Naive thymus-derived CD4-positive, alpha-beta T cell (primary cell): ENCODE results near the gene CAMK2A. TPM values are rescaled to one million over a fixed set of nuclear protein-coding genes. Genes with fewer than 3 reads are reported as not detected.
A peak's percentile ranks its signal among the peaks of the same experiment; 100 is the strongest.

ENCODE experiments used
- ATAC-seq: fragments of 150-1000 bp; cut with Tn5 transposase; 2 replicates; pipeline ENCODE4 v1.10.0; 2021; ENCODE audit warnings: mild to moderate bottlenecking, moderate library complexity
- CTCF ChIA-PET: fragments of 350-600 bp; sonication (Branson Sonifier 250); formaldehyde crosslinking; loops from one replicate; lab custom pipeline; 2021; ENCODE audit warnings: antibody characterized with exemption; lab: Charles Lee
- POLR2A ChIA-PET: fragments of 350-600 bp; sonication (Branson Sonifier 250); formaldehyde crosslinking; loops from one replicate; lab custom pipeline; 2021; ENCODE audit warnings: antibody characterized with exemption, inconsistent platforms; lab: Charles Lee
- DNase-seq, 9 donors: peaks; one replicate each; pipeline versions ENCODE4 v3.0.0 to v3.0.0-alpha.2; 2020 to 2022; ENCODE audit warnings: mixed read lengths in 1 of 9
- H3K27ac ChIP-seq: one replicate; pipeline ENCODE4 v1.7.0; 2013; ENCODE audit warnings: mild to moderate bottlenecking, low read depth, low read length, moderate library complexity
- H3K27me3 ChIP-seq, 2 donors: one replicate each; pipeline ENCODE4 v1.7.0; 2013; ENCODE audit warnings: low read length in 2 of 2, mild to moderate bottlenecking in 2 of 2, moderate library complexity in 2 of 2; ENCODE audit not compliant: control insufficient read depth in 2 of 2, insufficient read depth in 2 of 2
- H3K36me3 ChIP-seq, 3 experiments: 1 replicate in 2 of 3; 2 replicates in 1 of 3; pipeline ENCODE4 v1.7.0; 2013; ENCODE audit warnings: low read length in 3 of 3, mild to moderate bottlenecking in 3 of 3, moderate library complexity in 1 of 3; ENCODE audit not compliant: insufficient read depth in 3 of 3, control insufficient read depth in 2 of 3
- H3K4me1 ChIP-seq, 2 donors: one replicate each; pipeline ENCODE4 v1.7.0; 2013; ENCODE audit warnings: low read length in 2 of 2, mild to moderate bottlenecking in 2 of 2, moderate library complexity in 1 of 2; ENCODE audit not compliant: control insufficient read depth in 2 of 2, insufficient read depth in 2 of 2
- H3K4me3 ChIP-seq: 2 replicates; pipeline ENCODE4 v1.7.0; 2013; ENCODE audit warnings: mild to moderate bottlenecking, low read length
- H3K9me3 ChIP-seq, 3 experiments: 1 replicate in 2 of 3; 2 replicates in 1 of 3; pipeline ENCODE4 v1.7.0; 2013; ENCODE audit warnings: low read length in 3 of 3; ENCODE audit not compliant: control insufficient read depth in 2 of 3
- H3K27ac Mint-ChIP-seq, 9 donors: one replicate each; pipeline ENCODE4 v1.8.0; 2020 to 2022; ENCODE audit warnings: mixed read lengths in 9 of 9, mild to moderate bottlenecking in 8 of 9, moderate library complexity in 5 of 9, inconsistent platforms in 2 of 9
- H3K27me3 Mint-ChIP-seq, 5 donors: one replicate each; pipeline ENCODE4 v1.8.0; 2021 to 2022; ENCODE audit warnings: mixed read lengths in 5 of 5, mild to moderate bottlenecking in 1 of 5
- H3K36me3 Mint-ChIP-seq, 5 donors: one replicate each; pipeline ENCODE4 v1.8.0; 2020 to 2022; ENCODE audit warnings: mixed read lengths in 5 of 5, mild to moderate bottlenecking in 3 of 5, inconsistent platforms in 1 of 5
- H3K4me1 Mint-ChIP-seq, 7 donors: one replicate each; pipeline ENCODE4 v1.8.0; 2020 to 2022; ENCODE audit warnings: mixed read lengths in 7 of 7, mild to moderate bottlenecking in 3 of 7, inconsistent platforms in 1 of 7
- H3K4me3 Mint-ChIP-seq, 10 donors: one replicate each; pipeline ENCODE4 v1.8.0; 2020 to 2022; ENCODE audit warnings: mild to moderate bottlenecking in 10 of 10, mixed read lengths in 10 of 10, moderate library complexity in 6 of 10, inconsistent platforms in 2 of 10
- H3K9me3 Mint-ChIP-seq, 11 donors: one replicate each; pipeline ENCODE4 v1.8.0; 2020 to 2022; ENCODE audit warnings: mixed read lengths in 11 of 11, mild to moderate bottlenecking in 4 of 11, inconsistent platforms in 1 of 11, moderate library complexity in 1 of 11
- intact Hi-C, 2 donors: fragments of 100-400 bp; cut with micrococcal nuclease; formaldehyde crosslinking; loops; one replicate each; pipeline ENCODE4 v1.15.1; 2023
- polyA plus RNA-seq, 2 donors: library from polyadenylated mRNA; unstranded; fragments of 300-500 nt; fragmentation: Illumina TruSeq; gene quantifications; one replicate each; pipeline ENCODE4 v1.2.3, GENCODE V29; 2021
- total RNA-seq, 6 experiments: library from RNA in 5 of 6; stranded (reverse) in 5 of 6; gene quantifications; 1 replicate in 5 of 6; 2 replicates in 1 of 6; pipeline ENCODE4 v1.2.3 and lab custom pipeline; 2021 to 2026

Gene CAMK2A
- total and polyA plus RNA-seq, 7 experiments from 2014 or later, result not detected

DNA sequence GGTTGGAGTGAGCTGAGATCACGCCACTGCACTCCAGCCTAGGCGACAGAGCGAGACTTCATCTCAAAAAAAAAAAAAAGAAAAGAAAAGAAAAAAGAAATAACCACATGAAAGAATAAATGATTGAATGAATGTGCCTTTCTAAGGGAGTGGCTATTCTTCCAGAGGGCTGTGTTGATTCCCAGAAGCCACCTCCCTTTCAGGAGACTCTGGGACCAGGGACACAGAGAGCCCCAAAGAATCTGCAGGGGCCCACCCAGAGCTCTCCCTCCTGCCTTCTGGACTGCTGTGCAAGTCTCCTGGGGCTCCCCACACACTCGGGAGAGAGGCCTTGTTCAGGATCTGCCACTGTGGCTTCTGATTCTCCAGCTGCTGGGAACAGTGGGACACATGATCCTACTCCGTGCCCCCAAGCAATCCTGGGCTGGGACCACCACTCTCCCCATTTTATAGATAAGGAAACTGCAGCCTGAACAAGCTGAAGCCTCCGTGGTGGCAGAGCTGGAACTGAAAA lies 23.6 kb downstream of the CAMK2A start:
- no peak for ATAC-seq
- H3K4me3 Mint-ChIP-seq, result no peak overlapping the region
- H3K27me3 Mint-ChIP-seq, result peaks cover 0 to 4% (median 0%) of the 10 kb centered on the region in 5 donors
- H3K9me3 ChIP-seq, result no peaks in the 10 kb centered on the region
- no peaks in the 10 kb centered on the region for H3K27me3 ChIP-seq
- POLR2A ChIA-PET, result no interaction called here
- CTCF ChIA-PET, result interaction anchor here (0.7 kb wide), 1 partner anchor 1446 kb away, joined by 3 read pairs; no protein-coding TSS in a partner anchor
- H3K27ac ChIP-seq, result no peak overlapping the region
- H3K4me3 ChIP-seq, result no peak overlapping the region
- H3K27ac Mint-ChIP-seq, result no peak overlapping the region
- H3K9me3 Mint-ChIP-seq, result no peaks in the 10 kb centered on the region
- no peaks in the 10 kb centered on the region for H3K36me3 Mint-ChIP-seq
- H3K4me1 ChIP-seq, result no peaks in the 10 kb centered on the region
- DNase-seq, result no peak
- intact Hi-C loops, result no loop called here
- no peaks in the 10 kb centered on the region for H3K36me3 ChIP-seq
- peaks cover 0 to 2% (median 0%) of the 10 kb centered on the region in 7 donors for H3K4me1 Mint-ChIP-seq

DNA sequence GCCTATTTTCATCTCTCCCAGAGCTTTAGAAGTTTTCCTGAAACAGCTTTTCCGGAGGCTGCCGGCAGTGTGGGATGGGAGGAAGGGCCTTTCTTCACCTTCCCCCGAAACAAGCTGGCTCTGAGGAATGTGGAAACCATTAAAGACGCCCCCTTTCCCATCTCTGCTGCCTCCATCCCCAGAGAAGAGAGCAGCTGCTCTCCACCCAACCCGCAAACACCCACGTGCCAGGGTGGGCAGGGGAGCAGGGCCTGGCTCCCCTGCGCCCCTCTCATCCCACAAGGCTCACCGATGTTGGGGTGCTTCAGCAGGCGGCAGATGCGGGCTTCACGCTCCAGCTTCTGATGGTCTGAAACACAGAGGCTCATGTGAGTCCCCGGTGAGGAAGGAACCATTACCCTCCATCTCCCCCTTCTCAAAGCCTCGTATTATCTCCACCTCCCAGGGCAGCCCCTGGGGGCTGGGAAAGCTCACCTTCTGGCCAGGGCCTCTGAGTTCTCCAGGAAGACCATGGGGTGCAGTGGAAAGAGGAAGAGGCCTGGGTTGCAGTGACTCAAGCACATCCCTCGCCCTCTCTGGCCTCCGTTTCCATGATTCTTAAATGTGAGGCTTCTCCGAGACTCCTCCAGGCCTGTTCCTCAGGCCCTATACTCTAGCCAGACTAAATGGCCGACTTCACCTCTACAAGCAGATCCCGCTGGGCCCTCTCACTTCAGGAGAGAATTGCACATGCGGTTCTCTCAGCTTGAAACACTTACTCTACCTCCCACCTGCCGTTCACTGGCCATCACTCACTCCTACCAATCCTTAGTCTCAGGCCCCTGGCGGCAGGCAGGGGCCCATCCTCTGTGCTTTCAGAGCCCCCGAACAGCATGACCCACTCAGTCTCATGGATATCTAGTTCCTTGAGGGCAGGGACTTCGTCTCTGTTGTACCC lies 24.6 kb downstream of the CAMK2A start:
- Histone ChIP-seq H3K4me1 (no peaks in the 10 kb centered on the region), H3K4me3 (no peak overlapping the region), H3K9me3 (no peaks in the 10 kb centered on the region), H3K27ac (no peak overlapping the region), H3K27me3 (no peaks in the 10 kb centered on the region), H3K36me3 (no peaks in the 10 kb centered on the region)
- intact Hi-C loops, result no loop called here
- H3K4me3 Mint-ChIP-seq, result no peak overlapping the region
- H3K27me3 Mint-ChIP-seq, result peaks cover 0 to 4% (median 0%) of the 10 kb centered on the region in 5 donors
- DNase-seq, result no peak
- ChIA-PET POLR2A (no interaction called here), CTCF (interaction anchor here (0.7 kb wide), 1 partner anchor 1447 kb away, joined by 3 read pairs; no protein-coding TSS in a partner anchor)
- no peaks in the 10 kb centered on the region for H3K36me3 Mint-ChIP-seq
- H3K4me1 Mint-ChIP-seq, result peaks cover 0 to 2% (median 0%) of the 10 kb centered on the region in 7 donors
- no peak for ATAC-seq
- peak overlapping the region in 1 of 9 donors; percentile 9 for H3K27ac Mint-ChIP-seq
- H3K9me3 Mint-ChIP-seq, result no peaks in the 10 kb centered on the region

DNA sequence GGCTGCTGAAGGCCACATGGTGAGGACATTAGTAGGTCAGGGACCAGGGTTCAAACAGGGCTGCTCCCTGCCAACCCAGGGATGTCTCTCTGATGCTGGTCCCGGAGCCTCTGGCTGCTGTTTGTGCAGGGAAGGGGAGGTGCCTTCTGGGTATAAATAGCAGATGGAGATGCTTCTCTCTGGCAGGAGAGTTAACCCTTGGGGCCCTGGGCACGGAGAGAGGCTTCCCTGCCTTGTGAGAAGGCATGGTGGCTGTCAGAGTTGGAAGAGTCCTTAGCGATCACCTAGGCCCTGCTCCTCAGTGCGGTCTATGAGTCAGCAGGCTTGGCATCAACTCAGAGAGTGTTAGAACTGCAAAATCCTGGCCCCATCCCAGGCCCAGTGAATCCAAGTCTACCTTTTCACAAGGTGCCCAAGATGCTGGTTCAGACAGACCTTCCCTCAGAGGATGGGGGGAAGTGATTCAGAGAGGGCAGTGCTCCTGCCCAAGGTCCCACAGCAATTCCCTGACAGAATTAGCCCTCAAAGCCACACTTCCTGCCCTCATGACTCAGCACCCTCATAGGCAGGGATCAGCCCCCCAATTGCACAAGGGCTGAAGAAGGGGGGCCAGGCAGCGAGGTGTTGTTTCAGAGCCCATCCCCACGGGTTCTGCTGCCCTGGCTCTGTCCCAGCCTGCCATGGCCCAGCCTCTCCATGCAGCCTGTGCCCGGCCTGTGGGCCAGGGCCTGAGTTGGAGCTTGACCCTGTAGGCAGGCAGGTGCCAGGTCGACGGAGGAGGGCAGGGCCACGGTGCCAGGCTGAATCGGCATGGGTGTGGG lies 25.6 kb downstream of the CAMK2A start:
- Mint-ChIP-seq H3K27me3 (peaks cover 0 to 4% (median 0%) of the 10 kb centered on the region in 5 donors), H3K4me3 (no peak overlapping the region), H3K36me3 (no peaks in the 10 kb centered on the region), H3K27ac (no peak overlapping the region), H3K9me3 (peaks cover 0 to 2% (median 0%) of the 10 kb centered on the region in 11 donors), H3K4me1 (peaks cover 0 to 2% (median 0%) of the 10 kb centered on the region in 7 donors)
- H3K4me1 ChIP-seq, result no peaks in the 10 kb centered on the region
- H3K27me3 ChIP-seq, result no peaks in the 10 kb centered on the region
- intact Hi-C loops, result no loop called here
- no peak overlapping the region for H3K4me3 ChIP-seq
- no peaks in the 10 kb centered on the region for H3K36me3 ChIP-seq
- DNase-seq (no peak), ATAC-seq (peak; percentile 33)
- POLR2A ChIA-PET, result no interaction called here
- no peak overlapping the region for H3K27ac ChIP-seq
- CTCF ChIA-PET, result no interaction called here
- no peaks in the 10 kb centered on the region for H3K9me3 ChIP-seq

DNA sequence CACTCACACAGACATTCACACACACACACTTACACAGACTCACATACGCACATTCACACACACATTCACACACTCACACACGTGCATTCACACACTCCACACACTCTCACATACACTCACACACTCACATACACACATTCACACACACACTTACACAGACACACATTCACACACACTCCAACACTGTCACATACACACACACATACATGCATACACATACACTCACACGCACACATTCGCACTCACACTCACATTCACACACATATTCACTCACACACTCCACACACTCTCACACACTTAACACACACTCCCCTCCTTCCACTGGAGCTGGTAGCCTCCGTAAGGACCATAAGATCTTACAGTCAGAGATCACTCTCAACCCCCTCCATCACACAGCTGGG lies 26.2 kb downstream of the CAMK2A start:
- Histone ChIP-seq H3K4me1 (no peaks in the 10 kb centered on the region), H3K27ac (no peak overlapping the region), H3K36me3 (no peaks in the 10 kb centered on the region), H3K4me3 (no peak overlapping the region), H3K9me3 (no peaks in the 10 kb centered on the region), H3K27me3 (no peaks in the 10 kb centered on the region)
- ATAC-seq (no peak), DNase-seq (no peak)
- ChIA-PET CTCF (no interaction called here), POLR2A (no interaction called here)
- Mint-ChIP-seq H3K36me3 (no peaks in the 10 kb centered on the region), H3K9me3 (peaks cover 0 to 2% (median 0%) of the 10 kb centered on the region in 11 donors), H3K27ac (no peak overlapping the region), H3K4me1 (peaks cover 0 to 2% (median 0%) of the 10 kb centered on the region in 7 donors), H3K27me3 (peaks cover 0 to 4% (median 0%) of the 10 kb centered on the region in 5 donors), H3K4me3 (no peak overlapping the region)
- intact Hi-C loops, result no loop called here

DNA sequence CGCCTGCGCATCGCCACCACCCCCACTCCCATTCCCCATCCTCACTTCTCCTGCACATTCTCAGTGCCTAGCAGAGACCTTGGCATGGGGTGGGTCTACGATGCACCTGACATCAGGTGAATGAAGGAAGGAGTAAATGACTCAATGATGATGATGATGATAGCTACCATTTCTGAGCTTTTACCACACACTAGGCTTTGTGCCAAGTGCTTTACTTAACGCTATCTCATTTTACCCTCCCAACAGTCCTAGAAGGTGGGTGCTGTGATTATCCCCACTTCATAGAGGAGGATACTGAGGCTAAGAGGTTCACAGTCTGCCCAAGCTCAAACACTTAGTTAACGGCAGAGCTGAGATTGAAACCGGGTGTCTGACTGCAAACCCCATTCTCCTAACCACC lies 27.1 kb downstream of the CAMK2A start:
- POLR2A ChIA-PET, result no interaction called here
- no peaks in the 10 kb centered on the region for H3K36me3 Mint-ChIP-seq
- Histone ChIP-seq H3K4me3 (no peak overlapping the region), H3K27me3 (no peaks in the 10 kb centered on the region), H3K4me1 (no peaks in the 10 kb centered on the region), H3K36me3 (no peaks in the 10 kb centered on the region), H3K27ac (no peak overlapping the region), H3K9me3 (no peaks in the 10 kb centered on the region)
- DNase-seq (no peak), ATAC-seq (no peak)
- no peak overlapping the region for H3K4me3 Mint-ChIP-seq
- no peak overlapping the region for H3K27ac Mint-ChIP-seq
- CTCF ChIA-PET, result no interaction called here
- intact Hi-C loops, result no loop called here
- peaks cover 0 to 2% (median 0%) of the 10 kb centered on the region in 11 donors for H3K9me3 Mint-ChIP-seq
- peaks cover 0 to 2% (median 0%) of the 10 kb centered on the region in 7 donors for H3K4me1 Mint-ChIP-seq
- no peaks in the 10 kb centered on the region for H3K27me3 Mint-ChIP-seq

DNA sequence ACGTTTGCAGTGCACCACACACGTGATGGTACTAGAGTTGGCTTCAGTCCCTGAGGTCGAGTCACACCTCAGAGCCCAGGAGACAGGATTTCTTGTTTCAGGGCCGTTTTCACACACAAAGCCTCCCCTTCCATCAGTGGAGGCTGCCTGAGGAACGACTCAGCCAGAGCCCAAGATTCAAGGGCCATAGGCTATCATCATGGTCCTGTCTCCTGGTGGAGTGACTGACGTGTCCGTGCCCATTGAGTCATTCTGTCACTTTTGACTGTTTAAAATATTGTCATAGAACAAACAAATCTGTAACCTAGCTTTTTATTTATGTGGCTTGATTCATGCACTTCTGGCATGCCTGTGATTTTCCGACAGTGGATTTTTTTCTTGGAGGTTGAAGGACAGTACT lies 28.3 kb downstream of the CAMK2A start:
- POLR2A ChIA-PET, result no interaction called here
- H3K4me3 ChIP-seq, result no peak overlapping the region
- no peaks in the 10 kb centered on the region for H3K9me3 ChIP-seq
- no peak overlapping the region for H3K4me3 Mint-ChIP-seq
- H3K36me3 ChIP-seq, result no peaks in the 10 kb centered on the region
- H3K4me1 ChIP-seq, result no peaks in the 10 kb centered on the region
- H3K36me3 Mint-ChIP-seq, result no peaks in the 10 kb centered on the region
- no peaks in the 10 kb centered on the region for H3K27me3 Mint-ChIP-seq
- ATAC-seq, result no peak
- no peak overlapping the region for H3K27ac ChIP-seq
- H3K9me3 Mint-ChIP-seq, result peaks cover 0 to 2% (median 0%) of the 10 kb centered on the region in 11 donors
- intact Hi-C loops, result no loop called here
- H3K4me1 Mint-ChIP-seq, result peaks cover 0 to 2% (median 0%) of the 10 kb centered on the region in 7 donors
- DNase-seq, result no peak
- H3K27ac Mint-ChIP-seq, result no peak overlapping the region
- CTCF ChIA-PET, result no interaction called here
- no peaks in the 10 kb centered on the region for H3K27me3 ChIP-seq
